Fibroblast of skin of left biceps (primary cell): ENCODE data around the gene TYK2.
"Not testable (repeated sequence)": the region's sequence is repeated elsewhere in the genome, so short reads cannot be mapped to it uniquely, and the experiment has no call there.

Experiments used
- DNase-seq, 2 experiments: peaks; one replicate each; pipeline ENCODE4 v3.0.0-alpha.2; 2013; ENCODE audit warnings: low read depth in 2 of 2

Gene TYK2

GRCh38 chr19:10377140-10377640 lies 3.2 kb downstream of the TYK2 start:
- not testable (repeated sequence) for DNase-seq

GRCh38 chr19:10374931-10375330 lies 5.4 kb downstream of the TYK2 start:
- DNase-seq, result no peak

- DNase-seq, result no peak
Measured at GRCh38 chr19:10372690-10373089, 7.7 kb downstream of the TYK2 start.

GRCh38 chr19:10368101-10368803 lies 12.1 kb downstream of the TYK2 start:
- DNase-seq, result no peak

GRCh38 chr19:10366950-10367512 lies 13.3 kb downstream of the TYK2 start:
- DNase-seq, result not testable (repeated sequence)

GRCh38 chr19:10365518-10365917 lies 14.9 kb downstream of the TYK2 start:
- DNase-seq, result no peak

- DNase-seq, result no peak
Measured at GRCh38 chr19:10364644-10365043, 15.7 kb downstream of the TYK2 start.

GRCh38 chr19:10363789-10364281 lies 16.5 kb downstream of the TYK2 start:
- DNase-seq, result no peak

GRCh38 chr19:10362259-10362658 lies 18.1 kb downstream of the TYK2 start:
- no peak for DNase-seq

- DNase-seq, result no peak
Measured at GRCh38 chr19:10361569-10362011, 18.8 kb downstream of the TYK2 start.

- no peak for DNase-seq
Measured at GRCh38 chr19:10356431-10356830, 23.9 kb downstream of the TYK2 start.

GRCh38 chr19:10353793-10354391 lies 26.5 kb downstream of the TYK2 start:
- no peak for DNase-seq

GRCh38 chr19:10352764-10353671 lies 27.4 kb downstream of the TYK2 start:
- no peak for DNase-seq

GRCh38 chr19:10346509-10346908 lies 33.9 kb downstream of the TYK2 start:
- DNase-seq, result no peak

GRCh38 chr19:10344780-10345179 lies 35.6 kb downstream of the TYK2 start:
- DNase-seq, result no peak

- DNase-seq, result no peak
Measured at GRCh38 chr19:10343495-10343894, 36.9 kb downstream of the TYK2 start.

GRCh38 chr19:10339977-10340376 lies 40.4 kb downstream of the TYK2 start:
- DNase-seq, result no peak

- no peak for DNase-seq
Measured at GRCh38 chr19:10339380-10339960, 40.9 kb downstream of the TYK2 start, which contains the start of gene ICAM3. Gene ICAM3 (minus strand): TSS chr19:10339624. CDS start chr19:10339614, 10 bp downstream.

- DNase-seq, result no peak
Measured at GRCh38 chr19:10338940-10339339, 41.4 kb downstream of the TYK2 start.

- not testable (repeated sequence) for DNase-seq
Measured at GRCh38 chr19:10336725-10337124, 43.6 kb downstream of the TYK2 start.

- no peak for DNase-seq
Measured at GRCh38 chr19:10335352-10335985, 44.9 kb downstream of the TYK2 start.
